ENCODE measurements around the gene AKT3.

DNA sequence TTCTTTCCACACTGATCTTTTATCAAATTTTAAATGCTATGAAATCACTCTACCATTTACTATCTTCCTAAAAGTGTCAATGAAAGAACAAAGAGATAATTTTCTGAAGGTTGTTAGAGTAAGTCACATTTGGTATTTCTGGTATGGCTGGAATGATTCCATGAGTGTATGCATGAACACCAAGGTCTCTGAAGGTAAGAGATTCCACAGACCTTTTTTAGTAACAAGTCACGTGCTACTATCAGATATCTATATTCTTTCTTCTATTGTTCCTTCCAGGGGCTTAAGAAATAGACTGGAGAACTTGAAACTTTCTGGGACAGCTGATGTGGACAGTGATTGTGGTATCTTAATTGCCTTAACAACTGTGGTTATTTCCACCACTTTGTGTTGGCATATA is 329.2 kb downstream of the AKT3 start:
- TF ChIP-seq, protein P1, sequence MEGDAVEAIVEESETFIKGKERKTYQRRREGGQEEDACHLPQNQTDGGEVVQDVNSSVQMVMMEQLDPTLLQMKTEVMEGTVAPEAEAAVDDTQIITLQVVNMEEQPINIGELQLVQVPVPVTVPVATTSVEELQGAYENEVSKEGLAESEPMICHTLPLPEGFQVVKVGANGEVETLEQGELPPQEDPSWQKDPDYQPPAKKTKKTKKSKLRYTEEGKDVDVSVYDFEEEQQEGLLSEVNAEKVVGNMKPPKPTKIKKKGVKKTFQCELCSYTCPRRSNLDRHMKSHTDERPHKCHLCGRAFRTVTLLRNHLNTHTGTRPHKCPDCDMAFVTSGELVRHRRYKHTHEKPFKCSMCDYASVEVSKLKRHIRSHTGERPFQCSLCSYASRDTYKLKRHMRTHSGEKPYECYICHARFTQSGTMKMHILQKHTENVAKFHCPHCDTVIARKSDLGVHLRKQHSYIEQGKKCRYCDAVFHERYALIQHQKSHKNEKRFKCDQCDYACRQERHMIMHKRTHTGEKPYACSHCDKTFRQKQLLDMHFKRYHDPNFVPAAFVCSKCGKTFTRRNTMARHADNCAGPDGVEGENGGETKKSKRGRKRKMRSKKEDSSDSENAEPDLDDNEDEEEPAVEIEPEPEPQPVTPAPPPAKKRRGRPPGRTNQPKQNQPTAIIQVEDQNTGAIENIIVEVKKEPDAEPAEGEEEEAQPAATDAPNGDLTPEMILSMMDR (IDR thresholded peaks at IDR 0.05), result no peak
- TF ChIP-seq POLR2A (IDR thresholded peaks at IDR 0.05), result no peak

Data from thyroid gland (tissue), 4 donors.